ENCODE data around the gene ARHGDIA.
"Not testable (repeated sequence)": the region's sequence is repeated elsewhere in the genome, so short reads cannot be mapped to it uniquely, and the experiment has no call there.

ARHGDIA gene

GRCh38 chr17:81840826-81841778 lies 30.0 kb downstream of the ARHGDIA start:
- Histone ChIP-seq H3K36me3 (ENCODE audit: insufficient read depth, low read length) (peaks cover 29% of the 10 kb centered on the region), H3K9ac (ENCODE audit: low read depth, low read length) (no peak overlapping the region), H3K4me1 (ENCODE audit: insufficient read depth, low read length) (peaks cover 3% of the 10 kb centered on the region), H3K9me3 (ENCODE audit: control insufficient read depth, insufficient read depth, low read length) (no peaks in the 10 kb centered on the region)

DNA sequence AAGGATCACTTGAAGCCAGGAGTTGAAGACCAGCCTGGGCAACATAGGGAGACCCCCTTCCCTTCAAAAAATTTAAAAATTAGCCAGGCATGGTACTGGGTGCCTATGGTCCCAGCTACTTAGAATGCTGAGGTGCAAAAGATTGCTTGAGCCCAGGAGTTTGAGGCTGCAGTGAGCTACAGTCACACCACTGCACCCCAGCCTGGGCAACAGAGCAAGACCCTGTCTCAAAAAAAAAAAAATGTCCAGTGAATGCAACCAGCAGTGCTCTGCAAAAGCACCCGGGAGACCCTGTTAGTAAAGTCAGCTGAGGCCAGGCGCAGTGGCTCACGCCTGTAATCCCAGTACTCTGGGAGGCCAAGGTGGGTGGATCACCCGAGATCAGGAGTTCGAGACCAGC lies 31.1 kb downstream of the ARHGDIA start:
- H3K9me3 ChIP-seq (ENCODE audit: control insufficient read depth, insufficient read depth, low read length); H3K9ac ChIP-seq (ENCODE audit: low read depth, low read length); H3K4me1 ChIP-seq (ENCODE audit: insufficient read depth, low read length): not testable (repeated sequence)
- peaks cover 19% of the 10 kb centered on the region for H3K36me3 ChIP-seq (ENCODE audit: insufficient read depth, low read length)

DNA sequence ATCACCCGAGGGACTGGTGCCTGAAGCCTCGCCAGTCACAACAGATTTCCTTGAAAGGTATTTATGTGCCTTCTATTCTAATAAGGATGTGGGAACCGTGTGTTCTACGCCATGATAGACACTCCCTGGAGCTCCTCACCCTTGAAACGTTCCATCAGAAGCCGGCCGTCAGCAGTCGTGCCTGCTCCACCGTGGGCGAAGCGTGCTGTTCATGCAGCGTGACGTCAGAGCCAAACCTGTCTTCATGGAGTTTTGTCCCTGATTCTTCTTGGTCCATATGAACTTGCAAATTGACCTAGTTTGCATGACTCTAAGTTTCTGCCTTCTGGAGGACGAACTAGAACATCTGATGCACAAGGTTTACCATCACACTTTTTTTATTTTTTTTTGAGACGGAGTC lies 31.8 kb downstream of the ARHGDIA start:
- peaks cover 13% of the 10 kb centered on the region for H3K36me3 ChIP-seq (ENCODE audit: insufficient read depth, low read length)
- H3K9ac ChIP-seq (ENCODE audit: low read depth, low read length): no peak overlapping the region
- peaks cover 3% of the 10 kb centered on the region for H3K4me1 ChIP-seq (ENCODE audit: insufficient read depth, low read length)
- no peaks in the 10 kb centered on the region for H3K9me3 ChIP-seq (ENCODE audit: control insufficient read depth, insufficient read depth, low read length)

GRCh38 chr17:81838753-81839255 lies 32.3 kb downstream of the ARHGDIA start:
- peaks cover 9% of the 10 kb centered on the region for H3K36me3 ChIP-seq (ENCODE audit: insufficient read depth, low read length)
- peaks cover 3% of the 10 kb centered on the region for H3K4me1 ChIP-seq (ENCODE audit: insufficient read depth, low read length)
- H3K9me3 ChIP-seq (ENCODE audit: control insufficient read depth, insufficient read depth, low read length): no peaks in the 10 kb centered on the region
- H3K9ac ChIP-seq (ENCODE audit: low read depth, low read length): no peak overlapping the region

DNA sequence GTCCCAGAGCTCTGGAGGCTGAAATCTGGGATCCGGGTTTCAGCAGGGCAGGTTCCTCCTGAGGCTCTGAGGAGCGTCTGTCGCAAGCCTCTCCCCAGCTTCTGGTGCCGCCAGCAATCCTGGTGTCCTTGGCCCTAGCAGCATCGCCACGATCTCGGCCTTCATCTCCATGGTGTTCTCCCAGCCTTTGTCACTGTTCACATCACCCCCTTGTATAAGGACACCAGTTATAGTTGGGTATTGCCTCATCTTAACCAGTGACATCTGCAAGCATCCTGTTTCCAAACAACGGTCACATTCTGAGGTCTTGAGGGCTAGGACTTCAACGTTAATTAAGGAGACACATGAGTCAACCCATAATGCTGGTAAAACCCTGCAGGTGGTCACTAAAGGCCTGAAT lies 33.5 kb downstream of the ARHGDIA start:
- Histone ChIP-seq H3K9me3 (ENCODE audit: control insufficient read depth, insufficient read depth, low read length) (no peaks in the 10 kb centered on the region), H3K36me3 (ENCODE audit: insufficient read depth, low read length) (peaks cover 3% of the 10 kb centered on the region; the same call in 1 of the 2 replicates), H3K4me1 (ENCODE audit: insufficient read depth, low read length) (peaks cover 3% of the 10 kb centered on the region), H3K9ac (ENCODE audit: low read depth, low read length) (no peak overlapping the region)

- no peaks in the 10 kb centered on the region for H3K36me3 ChIP-seq (ENCODE audit: insufficient read depth, low read length)
- peak within 1 kb of the TSS; percentile 91 for H3K9ac ChIP-seq (ENCODE audit: low read depth, low read length)
- no peaks in the 10 kb centered on the region for H3K9me3 ChIP-seq (ENCODE audit: control insufficient read depth, insufficient read depth, low read length)
- peaks cover 3% of the 10 kb centered on the region for H3K4me1 ChIP-seq (ENCODE audit: insufficient read depth, low read length)
These were observed 36.3 kb downstream of the ARHGDIA start, which contains the start of gene PPP1R27 for GRCh38 chr17:81834831-81835267. PPP1R27 (minus strand) TSS chr17:81835050; CDS start chr17:81834953, 97 bp downstream.

DNA sequence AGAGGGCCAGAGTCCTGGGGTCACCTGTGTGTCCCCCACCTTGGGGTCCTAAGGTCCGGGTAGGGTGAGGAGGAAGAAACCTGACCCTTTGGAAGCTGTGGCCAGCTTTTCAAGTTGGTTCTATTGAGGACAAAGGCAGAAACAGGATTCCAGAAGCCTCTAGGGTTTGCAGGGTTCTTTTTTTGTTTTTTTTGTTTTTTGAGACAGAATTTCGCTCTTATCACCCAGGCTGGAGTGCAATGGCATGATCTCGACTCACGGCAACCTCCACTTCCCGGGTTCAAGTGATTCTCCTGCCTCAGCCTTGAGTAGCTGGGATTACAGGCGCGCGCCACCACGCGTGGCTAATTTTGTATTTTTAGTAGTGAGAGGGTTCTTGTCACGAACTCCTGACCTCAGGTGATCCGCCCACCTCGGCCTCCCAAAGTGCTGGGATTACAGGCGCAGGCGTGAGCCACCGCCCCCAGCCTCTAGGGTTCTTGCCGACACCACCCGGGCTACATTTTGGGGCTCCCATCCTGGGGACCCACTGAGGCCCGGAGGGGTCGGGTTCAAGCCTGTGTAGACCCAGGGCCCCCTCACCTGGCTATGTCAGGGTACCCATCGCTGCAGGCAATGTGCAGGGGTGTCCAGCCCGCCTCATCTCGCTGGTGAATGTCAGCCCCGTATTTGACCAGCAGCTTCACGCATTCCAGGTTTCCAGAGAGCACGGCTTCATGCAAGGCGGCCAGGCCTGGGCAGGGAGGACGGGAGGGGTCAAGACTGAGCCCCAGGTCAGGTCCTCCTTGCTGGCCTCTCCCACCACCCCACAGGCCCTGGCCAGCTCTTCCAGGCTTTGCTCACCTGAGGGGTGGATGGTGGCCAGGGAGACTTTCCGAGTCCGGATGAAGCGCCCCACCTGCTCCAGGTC lies 37.0 kb downstream of the ARHGDIA start:
- no peaks in the 10 kb centered on the region for H3K9me3 ChIP-seq (ENCODE audit: control insufficient read depth, insufficient read depth, low read length)
- H3K9ac ChIP-seq (ENCODE audit: low read depth, low read length): peak overlapping the region; percentile 91
- peaks cover 3% of the 10 kb centered on the region for H3K4me1 ChIP-seq (ENCODE audit: insufficient read depth, low read length)
- H3K36me3 ChIP-seq (ENCODE audit: insufficient read depth, low read length): no peaks in the 10 kb centered on the region

DNA sequence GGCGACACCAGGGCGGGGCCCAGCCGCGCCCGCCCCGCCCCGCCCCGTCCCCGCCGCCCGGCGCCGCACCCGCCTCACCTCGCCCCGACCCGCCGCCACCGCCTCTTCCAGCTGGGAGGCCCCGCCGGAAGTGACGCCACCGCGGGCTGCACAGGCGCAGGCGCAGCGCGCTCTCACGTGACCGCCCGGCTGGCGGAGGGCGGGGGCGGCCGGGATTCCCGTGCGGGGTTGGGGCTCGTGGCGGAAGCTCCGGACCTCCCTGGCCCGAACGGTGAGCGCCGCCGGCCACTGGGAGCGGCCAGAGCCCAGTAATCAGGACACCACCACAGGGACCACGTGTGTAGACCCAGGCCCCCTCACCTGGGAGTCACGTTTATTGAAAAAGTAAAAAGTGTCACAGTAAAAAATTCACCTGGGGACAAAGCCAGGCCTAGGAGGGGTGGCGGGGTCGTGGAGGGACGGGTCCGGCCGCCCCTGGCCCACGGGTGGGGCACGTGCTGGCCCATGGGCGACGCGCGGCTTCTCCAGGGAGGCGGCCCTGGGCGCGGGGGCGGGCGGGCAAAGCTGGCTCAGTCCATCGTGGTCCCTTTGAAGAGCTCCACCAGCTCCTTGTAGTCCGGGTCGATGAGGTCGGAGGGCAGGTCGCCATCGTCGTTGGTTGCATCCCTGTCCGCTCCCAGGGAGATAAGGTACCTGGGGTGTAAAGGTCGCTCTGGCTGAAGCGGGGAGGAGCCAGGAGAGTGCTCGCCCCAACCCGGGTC lies 37.8 kb downstream of the ARHGDIA start, which contains the start of gene MCRIP1:
Gene MCRIP1 (minus strand): TSS at position 132 of the 761 bp plus-strand sequence. CDS start 8,785 bp downstream, outside the sequence.
- Histone ChIP-seq H3K9ac (ENCODE audit: low read depth, low read length) (peak within 1 kb of the TSS; percentile 91), H3K9me3 (ENCODE audit: control insufficient read depth, insufficient read depth, low read length) (no peaks in the 10 kb centered on the region), H3K36me3 (ENCODE audit: insufficient read depth, low read length) (no peaks in the 10 kb centered on the region), H3K4me1 (ENCODE audit: insufficient read depth, low read length) (peaks cover 6% of the 10 kb centered on the region; the same call in 1 of the 2 replicates)

- Histone ChIP-seq H3K36me3 (ENCODE audit: insufficient read depth, low read length) (no peaks in the 10 kb centered on the region), H3K4me1 (ENCODE audit: insufficient read depth, low read length) (peaks cover 6% of the 10 kb centered on the region; the same call in 1 of the 2 replicates), H3K9me3 (ENCODE audit: control insufficient read depth, insufficient read depth, low read length) (no peaks in the 10 kb centered on the region), H3K9ac (ENCODE audit: low read depth, low read length) (peak overlapping the region; percentile 90)
These were observed 38.5 kb downstream of the ARHGDIA start for GRCh38 chr17:81832608-81833159.

DNA sequence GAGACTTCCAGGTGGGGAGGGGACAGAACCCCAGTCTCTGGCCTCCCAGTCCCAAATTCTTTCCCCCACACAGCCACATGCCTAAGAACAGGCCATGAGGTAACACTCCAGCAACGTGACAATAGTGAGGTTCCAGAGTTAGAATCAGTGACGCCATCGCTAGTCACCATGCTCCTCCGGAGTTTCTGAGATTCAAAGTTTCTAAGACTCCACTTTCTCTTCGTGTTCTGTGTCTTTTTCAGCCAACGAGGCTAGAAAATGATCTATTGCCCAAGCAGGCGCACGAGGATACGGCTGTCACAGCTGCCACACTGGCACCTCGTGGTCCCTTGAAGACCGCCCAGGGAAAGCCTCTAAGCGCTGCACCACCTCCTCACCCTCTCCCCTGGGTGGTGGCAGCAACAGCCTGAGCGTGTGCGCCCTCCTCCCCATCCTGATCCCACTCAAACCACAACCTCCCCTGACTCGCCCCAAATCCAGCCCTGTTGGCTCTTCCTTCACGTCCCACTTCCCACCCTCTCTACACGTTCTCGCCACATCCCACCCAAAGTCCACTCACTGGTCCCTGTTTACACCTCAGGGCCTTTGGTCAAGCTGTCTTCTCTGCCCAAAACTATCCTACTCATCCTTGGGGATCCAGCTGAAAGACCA lies 39.1 kb downstream of the ARHGDIA start:
- Histone ChIP-seq H3K9me3 (ENCODE audit: control insufficient read depth, insufficient read depth, low read length) (no peaks in the 10 kb centered on the region), H3K9ac (ENCODE audit: low read depth, low read length) (peak overlapping the region; percentile 90), H3K4me1 (ENCODE audit: insufficient read depth, low read length) (peaks cover 6% of the 10 kb centered on the region; the same call in 1 of the 2 replicates), H3K36me3 (ENCODE audit: insufficient read depth, low read length) (no peaks in the 10 kb centered on the region)

- no peak overlapping the region for H3K9ac ChIP-seq (ENCODE audit: low read depth, low read length)
- H3K36me3 ChIP-seq (ENCODE audit: insufficient read depth, low read length): no peaks in the 10 kb centered on the region
- no peaks in the 10 kb centered on the region for H3K9me3 ChIP-seq (ENCODE audit: control insufficient read depth, insufficient read depth, low read length)
- peaks cover 6% of the 10 kb centered on the region; the same call in 1 of the 2 replicates for H3K4me1 ChIP-seq (ENCODE audit: insufficient read depth, low read length)
These were observed 39.6 kb downstream of the ARHGDIA start for GRCh38 chr17:81831563-81831956.

GRCh38 chr17:81829858-81830257 lies 41.3 kb downstream of the ARHGDIA start:
- H3K4me1 ChIP-seq (ENCODE audit: insufficient read depth, low read length): peaks cover 9% of the 10 kb centered on the region; the same call in 1 of the 2 replicates

DNA sequence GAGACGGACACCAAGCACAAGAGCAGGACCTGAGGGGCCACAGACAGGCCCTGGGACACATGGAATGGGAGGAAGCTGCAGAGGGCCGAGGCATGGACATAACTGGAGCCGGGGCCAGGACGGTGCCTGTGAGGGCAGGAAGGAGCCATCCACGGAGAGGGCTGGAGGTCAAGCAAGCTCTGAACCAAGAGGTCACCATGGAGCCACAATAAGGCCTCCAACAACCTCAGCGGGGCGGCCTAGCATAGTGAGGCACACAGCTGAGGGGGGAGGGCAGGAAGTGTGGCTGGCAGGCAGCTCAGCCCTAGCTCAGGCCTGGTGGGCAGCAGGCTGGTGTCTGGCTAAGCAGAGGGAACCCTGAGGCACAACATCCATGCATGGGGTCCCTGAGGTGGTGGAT lies 42.5 kb downstream of the ARHGDIA start:
- no peaks in the 10 kb centered on the region for H3K9me3 ChIP-seq (ENCODE audit: control insufficient read depth, insufficient read depth, low read length)
- no peak overlapping the region for H3K9ac ChIP-seq (ENCODE audit: low read depth, low read length)
- peaks cover 9% of the 10 kb centered on the region; the same call in 1 of the 2 replicates for H3K4me1 ChIP-seq (ENCODE audit: insufficient read depth, low read length)
- H3K36me3 ChIP-seq (ENCODE audit: insufficient read depth, low read length): no peaks in the 10 kb centered on the region

More at GRCh38 chr17:81829858-81830257, 41.3 kb downstream of the ARHGDIA start:
- no peaks in the 10 kb centered on the region for H3K9me3 ChIP-seq (ENCODE audit: control insufficient read depth, insufficient read depth, low read length)
- H3K9ac ChIP-seq (ENCODE audit: low read depth, low read length): no peak overlapping the region
- H3K36me3 ChIP-seq (ENCODE audit: insufficient read depth, low read length): no peaks in the 10 kb centered on the region
